GM21576 (cell line): ENCODE data around the gene PINK1.
A peak's percentile ranks its signal among the peaks of the same experiment; 100 is the strongest.
"Not testable (repeated sequence)": the region's sequence is repeated elsewhere in the genome, so short reads cannot be mapped to it uniquely, and the experiment has no call there.

Source experiments
- ATAC-seq: cut with Tn5 transposase; IDR thresholded peaks from one replicate; pipeline ENCODE4 v1.9.1; 2021; ENCODE audit warnings: mild to moderate bottlenecking, moderate library complexity; ENCODE audit not compliant: unreplicated experiment

The PINK1 gene

GRCh38 chr1:20633190-20634064, at the start of gene PINK1:
Gene PINK1 (plus strand): TSS chr1:20633458. CDS start chr1:20633549, 91 bp downstream.
- ATAC-seq: peak; percentile 58

GRCh38 chr1:20584890-20585289, 48.4 kb upstream of the PINK1 start:
- no peak for ATAC-seq

- no peak for ATAC-seq
Observed at GRCh38 chr1:20586953-20587660, 46.2 kb upstream of the PINK1 start.

- no peak for ATAC-seq
Observed at GRCh38 chr1:20587661-20588053, 45.6 kb upstream of the PINK1 start.

DNA sequence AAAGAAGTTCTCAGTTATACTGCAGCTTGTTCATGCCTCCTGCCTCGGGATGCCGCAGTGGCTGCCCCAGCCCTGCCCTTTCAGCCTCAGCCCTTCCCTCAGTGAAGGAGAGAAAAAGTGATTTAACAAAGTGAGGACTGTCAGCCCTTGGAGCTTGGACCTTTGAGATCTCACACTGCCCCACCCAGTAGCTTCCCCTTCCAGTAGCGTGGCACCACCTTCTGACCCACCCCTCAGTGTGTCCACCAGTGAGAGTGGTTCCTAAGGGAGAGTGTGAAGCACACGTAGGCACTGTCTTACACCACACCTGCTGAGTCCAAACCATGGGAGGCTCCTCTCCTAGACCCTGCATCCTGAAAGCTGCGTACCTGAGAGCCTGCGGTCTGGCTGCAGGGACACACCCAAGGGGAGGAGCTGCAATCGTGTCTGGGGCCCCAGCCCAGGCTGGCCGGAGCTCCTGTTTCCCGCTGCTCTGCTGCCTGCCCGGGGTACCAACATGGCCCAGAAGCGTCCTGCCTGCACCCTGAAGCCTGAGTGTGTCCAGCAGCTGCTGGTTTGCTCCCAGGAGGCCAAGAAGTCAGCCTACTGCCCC, 44.5 kb upstream of the PINK1 start, which contains the start of gene CDA:
Gene CDA, plus strand, starts transcription at position 464 of the 592 bp plus-strand sequence. Its CDS starts 33 bp downstream, at position 497.
- no peak for ATAC-seq

DNA sequence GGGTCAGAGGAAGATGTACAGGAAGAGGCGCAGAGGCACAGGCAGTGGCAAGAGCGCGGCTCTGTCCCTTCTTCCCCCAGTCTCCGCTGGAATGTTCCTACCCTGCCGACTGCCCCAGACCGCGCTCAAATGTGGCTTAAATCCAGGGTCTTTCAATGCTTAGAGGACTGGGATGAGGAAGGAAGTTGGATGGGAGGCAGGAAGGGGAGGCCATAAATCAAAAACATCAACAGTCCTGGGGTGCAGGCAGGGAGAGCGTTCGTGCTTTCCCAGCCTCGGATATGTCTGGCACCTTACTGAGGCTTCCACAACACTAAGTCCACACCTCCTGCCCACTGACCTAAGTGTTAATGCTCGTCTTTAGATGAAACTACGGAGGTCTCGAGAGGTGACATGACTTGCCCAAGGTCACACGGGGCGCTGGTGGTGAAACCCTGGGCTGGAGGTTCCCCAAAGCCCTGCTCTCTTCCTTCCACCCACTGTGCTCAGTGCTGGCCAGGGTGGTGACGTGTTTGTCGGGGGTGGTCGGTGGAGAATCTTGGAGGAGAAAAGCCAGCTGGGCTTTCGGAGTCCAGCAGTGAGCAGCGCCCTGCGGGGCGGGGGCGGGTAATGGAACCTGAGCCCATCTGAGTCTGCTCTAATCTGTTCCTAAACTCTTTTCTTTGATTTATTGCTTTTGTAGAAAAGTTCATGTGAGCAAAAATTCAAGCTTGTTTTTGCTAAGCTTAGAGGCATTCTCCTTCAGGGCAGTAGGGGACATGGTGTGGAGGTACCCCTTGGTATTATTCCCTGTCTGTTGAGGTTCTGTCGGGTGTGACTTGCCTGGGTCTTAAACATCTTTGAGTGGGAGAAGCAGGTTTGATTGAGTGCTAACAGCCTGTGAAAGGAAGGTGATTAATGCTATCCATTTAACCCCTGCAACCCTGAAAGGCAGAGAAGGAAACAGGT, 43.7 kb upstream of the PINK1 start:
- no peak for ATAC-seq

GRCh38 chr1:20590306-20590777, 42.9 kb upstream of the PINK1 start:
- ATAC-seq: no peak

- ATAC-seq: no peak
Observed at GRCh38 chr1:20593756-20594155, 39.5 kb upstream of the PINK1 start.

DNA sequence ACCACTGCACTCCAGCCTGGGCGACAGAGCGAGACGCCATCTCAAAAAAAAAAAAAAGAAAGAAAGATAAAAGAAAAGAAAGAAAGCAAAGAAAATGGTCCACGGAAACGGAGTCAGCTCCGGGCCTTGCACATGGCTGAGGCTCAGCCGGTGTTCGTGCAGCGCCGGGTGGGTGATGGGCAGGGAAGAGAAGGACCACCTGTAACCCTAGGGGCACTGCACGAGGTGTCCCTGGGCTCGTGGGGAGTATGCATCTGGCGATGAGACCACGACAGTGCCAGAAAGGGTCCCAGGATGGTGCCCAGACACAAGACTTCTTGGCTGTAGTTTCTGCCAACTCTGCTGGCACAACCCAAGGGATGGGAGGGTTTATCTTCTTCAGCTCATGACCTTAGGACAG, 38.5 kb upstream of the PINK1 start:
- no peak for ATAC-seq

- no peak for ATAC-seq
Observed at GRCh38 chr1:20596106-20596505, 37.2 kb upstream of the PINK1 start.

DNA sequence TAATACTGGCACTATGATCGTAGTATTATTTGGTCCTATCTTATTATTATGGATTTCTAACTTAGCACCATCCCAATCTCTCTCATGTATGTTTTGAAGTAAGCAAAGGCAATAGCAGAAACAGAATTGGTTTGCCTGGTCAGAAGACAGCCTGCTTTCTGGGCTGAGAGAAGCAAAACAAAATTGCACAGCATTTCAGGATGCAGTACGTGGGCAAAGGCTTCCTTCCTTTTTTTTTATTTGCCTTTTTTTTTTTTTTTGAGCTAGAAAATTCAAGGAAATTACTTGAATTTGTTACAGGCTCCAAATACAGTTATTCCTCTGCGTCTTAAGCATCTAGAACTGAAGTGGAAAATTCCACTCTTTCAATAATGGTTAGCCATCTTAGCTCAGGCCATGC, 35.6 kb upstream of the PINK1 start:
- ATAC-seq: no peak

DNA sequence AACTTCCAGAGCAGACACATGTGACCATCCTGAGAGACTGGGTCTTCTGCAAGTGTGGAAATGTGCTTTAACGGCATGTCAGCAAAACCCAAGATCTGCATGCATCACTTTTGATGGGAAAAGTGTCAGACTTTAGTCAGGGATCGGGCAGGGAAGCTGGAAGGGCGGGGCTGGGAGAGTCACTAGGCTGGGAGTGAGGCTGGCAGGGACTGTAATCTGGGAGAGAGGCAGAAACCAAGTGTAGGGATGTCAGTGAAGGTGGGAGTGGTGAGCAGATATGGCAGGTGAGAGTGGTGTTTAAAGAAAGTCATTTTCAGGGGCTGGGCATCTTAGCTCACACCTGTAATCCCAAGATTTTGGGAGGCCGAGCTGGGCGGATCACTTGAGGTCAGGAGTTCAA, 33.1 kb upstream of the PINK1 start:
- ATAC-seq: no peak

- no peak for ATAC-seq
Observed at GRCh38 chr1:20601129-20601825, 32.0 kb upstream of the PINK1 start.

- no peak for ATAC-seq
Observed at GRCh38 chr1:20602851-20603450, 30.3 kb upstream of the PINK1 start.

GRCh38 chr1:20603504-20604464, 29.5 kb upstream of the PINK1 start:
- ATAC-seq: no peak

DNA sequence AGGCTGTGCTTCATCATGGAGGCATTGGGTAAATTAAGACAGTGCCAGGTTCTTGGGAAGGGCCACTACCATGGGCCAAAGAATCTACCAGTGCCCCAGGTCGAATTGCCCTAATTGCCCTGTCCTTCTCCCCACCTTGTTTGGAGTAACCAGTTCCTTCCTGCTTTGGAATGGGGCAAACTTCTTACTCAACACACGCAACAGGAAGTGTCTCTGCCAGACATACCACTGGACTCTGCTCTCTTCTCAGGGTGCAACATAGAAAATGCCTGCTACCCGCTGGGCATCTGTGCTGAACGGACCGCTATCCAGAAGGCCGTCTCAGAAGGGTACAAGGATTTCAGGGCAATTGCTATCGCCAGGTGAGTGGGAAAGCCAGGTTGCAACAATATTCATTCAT, 28.6 kb upstream of the PINK1 start:
- ATAC-seq: no peak

DNA sequence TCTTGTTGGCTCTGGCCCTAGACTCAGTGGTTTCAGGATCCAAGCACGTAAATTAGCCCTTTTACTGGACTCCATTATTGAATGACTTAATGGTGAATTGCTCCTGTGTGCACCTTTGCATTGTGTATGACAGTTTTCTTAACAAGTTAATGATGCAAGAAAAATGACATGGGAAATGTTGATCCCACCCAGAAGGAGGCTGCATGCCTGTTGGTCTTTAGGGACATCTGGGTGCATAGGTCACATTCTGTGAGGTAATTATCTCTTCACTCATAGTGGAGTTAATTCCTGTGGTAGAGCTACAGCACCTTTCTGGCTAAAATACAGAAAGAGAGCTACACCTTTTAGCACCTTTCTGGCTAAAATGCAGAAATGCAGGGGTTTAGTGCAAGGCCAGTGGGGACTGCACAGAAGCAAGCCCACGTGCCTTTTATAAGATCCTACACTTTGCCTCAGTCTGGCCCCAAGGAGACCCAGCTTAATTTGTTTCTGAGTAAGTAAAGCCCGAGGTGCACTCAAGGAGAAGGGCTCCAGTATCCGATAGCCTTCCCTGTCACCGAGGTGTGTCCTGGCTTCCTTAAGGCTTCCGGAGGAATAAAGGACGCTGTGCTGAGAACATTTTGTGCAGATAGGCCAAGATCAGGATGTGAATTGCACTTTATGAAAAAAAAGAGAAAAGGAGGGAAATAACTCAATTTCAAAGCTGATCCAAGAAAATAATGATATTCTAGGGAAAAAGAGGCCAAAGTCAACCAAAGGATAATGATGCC, 26.3 kb upstream of the PINK1 start:
- not testable (repeated sequence) for ATAC-seq

- ATAC-seq: no peak
Observed at GRCh38 chr1:20609541-20609940, 23.7 kb upstream of the PINK1 start.
